GM13977 (cell line): ENCODE measurements around the gene PSMD13.

Experiments
- DNase-seq: peaks from one replicate; pipeline ENCODE4 v3.0.0; 2012; ENCODE audit warnings: low spot score
- in situ Hi-C: fragments of 300-500 bp; cut with MboI; formaldehyde crosslinking; loops from one replicate; pipeline ENCODE4 v1.12.0; 2022; ENCODE audit warnings: low sequenced_read_pairs, low pct_unique_long_range_greater_than_20kb, mixed read lengths, inconsistent platforms; ENCODE audit not compliant: unreplicated experiment
- TF ChIP-seq, protein P1 (sequence below): IDR thresholded peaks from 2 replicates; pipeline ENCODE4 v1.5.1; 2012; ENCODE audit warnings: mild to moderate bottlenecking, control low read depth; ENCODE audit not compliant: insufficient read depth; ENCODE audit errors: extremely low read depth, missing control alignments

The PSMD13 gene

DNA sequence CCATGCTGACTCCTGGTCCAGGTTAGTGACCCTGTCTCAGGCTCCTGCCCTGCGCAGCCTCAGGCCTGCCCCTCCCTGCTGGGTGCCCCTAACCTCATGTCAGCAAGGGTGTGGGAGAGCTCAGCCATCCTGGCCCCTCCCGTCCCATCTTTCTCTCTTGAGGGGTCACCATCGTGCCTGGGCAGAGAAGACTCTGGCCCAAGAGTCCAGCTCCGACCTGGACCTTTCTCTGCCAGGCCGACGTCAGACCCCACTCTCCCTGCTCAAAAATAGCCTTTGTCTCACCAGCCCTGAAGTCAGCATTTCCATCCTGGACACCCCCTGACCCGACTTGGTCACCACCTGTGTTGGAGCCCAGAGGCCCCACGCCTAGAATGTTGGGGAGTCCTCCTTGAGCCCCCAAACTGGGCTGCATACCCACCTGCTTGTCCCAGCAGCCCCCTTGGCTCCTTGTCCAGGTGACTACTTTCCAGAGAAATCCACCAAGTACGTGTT, 39.0 kb upstream of the PSMD13 start:
- in situ Hi-C loops: no loop called here
- DNase-seq: no peak
- TF ChIP-seq, protein P1, sequence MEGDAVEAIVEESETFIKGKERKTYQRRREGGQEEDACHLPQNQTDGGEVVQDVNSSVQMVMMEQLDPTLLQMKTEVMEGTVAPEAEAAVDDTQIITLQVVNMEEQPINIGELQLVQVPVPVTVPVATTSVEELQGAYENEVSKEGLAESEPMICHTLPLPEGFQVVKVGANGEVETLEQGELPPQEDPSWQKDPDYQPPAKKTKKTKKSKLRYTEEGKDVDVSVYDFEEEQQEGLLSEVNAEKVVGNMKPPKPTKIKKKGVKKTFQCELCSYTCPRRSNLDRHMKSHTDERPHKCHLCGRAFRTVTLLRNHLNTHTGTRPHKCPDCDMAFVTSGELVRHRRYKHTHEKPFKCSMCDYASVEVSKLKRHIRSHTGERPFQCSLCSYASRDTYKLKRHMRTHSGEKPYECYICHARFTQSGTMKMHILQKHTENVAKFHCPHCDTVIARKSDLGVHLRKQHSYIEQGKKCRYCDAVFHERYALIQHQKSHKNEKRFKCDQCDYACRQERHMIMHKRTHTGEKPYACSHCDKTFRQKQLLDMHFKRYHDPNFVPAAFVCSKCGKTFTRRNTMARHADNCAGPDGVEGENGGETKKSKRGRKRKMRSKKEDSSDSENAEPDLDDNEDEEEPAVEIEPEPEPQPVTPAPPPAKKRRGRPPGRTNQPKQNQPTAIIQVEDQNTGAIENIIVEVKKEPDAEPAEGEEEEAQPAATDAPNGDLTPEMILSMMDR: no peak

DNA sequence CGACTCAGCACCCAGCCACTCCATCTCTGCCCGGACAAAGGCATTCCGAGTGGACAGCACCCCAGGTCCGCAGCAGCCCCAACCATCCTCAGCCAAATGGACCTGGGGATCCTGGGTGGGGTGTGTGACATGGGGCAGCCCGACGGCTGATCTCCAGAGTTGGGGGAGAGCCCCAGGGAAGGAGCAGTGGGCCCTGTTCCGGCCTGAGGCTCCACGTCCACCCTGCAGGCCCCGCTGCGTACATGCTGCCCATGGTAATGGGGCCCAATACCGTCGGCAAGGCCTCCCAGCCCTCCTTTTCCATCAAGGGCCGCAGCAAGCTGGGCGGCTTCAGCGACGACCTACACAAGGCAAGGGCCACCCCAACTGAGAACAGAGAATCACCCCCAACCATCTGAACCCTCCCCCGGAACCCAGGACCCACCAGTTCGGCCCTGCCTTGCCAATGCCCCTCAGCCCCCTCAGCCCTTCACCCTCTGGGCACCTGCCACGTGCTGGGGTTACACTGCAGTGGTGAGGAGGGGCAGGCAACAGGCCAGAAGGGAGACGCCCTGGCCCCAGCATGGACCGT, 38.5 kb upstream of the PSMD13 start:
- TF ChIP-seq, protein P1: no peak
- DNase-seq: no peak
- in situ Hi-C loops: no loop called here

DNA sequence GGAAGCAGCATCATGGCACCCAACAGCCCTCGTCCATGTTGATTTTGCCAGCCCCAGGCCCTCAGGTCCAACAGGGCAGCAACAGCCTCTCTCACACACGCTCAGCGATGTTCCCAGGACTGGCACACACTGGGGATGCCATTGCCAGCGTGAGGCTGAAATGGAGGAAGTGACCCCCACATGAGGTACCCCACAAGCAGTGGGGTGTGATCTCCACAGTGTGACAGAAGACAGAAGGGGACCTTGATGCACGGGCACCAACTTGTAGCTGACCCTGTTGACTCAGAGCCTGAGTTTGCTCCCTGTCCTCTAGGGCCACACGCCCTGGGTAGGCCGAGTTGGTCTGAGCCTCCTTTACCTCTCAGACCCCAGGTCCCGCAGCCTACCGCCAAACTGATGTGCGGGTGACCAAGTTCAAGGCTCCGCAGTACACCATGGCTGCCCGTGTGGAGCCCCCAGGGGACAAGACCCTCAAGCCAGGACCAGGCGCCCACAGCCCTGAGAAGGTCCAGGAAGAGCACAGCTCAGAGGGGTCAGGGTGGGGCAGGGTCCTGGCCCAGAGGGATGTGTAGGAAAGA, 37.7 kb upstream of the PSMD13 start:
- in situ Hi-C loops: no loop called here
- no peak for DNase-seq
- TF ChIP-seq, protein P1: no peak

DNA sequence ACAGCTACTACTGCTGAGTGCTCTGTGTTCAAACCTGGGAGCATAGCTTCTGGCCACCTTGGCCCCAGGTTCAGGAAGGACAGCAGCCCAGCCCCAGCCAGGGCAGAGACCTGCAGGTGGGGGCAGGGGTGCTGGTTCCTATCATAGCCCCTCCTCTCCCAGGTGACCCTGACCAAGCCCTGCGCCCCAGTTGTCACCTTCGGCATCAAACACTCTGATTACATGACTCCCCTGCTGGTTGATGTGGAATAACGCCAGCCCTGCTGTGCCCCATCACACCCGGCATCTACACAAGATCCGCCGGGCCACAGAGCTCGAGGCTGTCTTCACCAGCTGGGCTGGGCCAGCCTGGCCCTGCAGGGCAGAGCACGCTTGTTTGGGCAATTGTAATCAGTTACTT, 37.0 kb upstream of the PSMD13 start:
- TF ChIP-seq, protein P1: no peak
- no peak for DNase-seq
- in situ Hi-C loops: no loop called here

DNA sequence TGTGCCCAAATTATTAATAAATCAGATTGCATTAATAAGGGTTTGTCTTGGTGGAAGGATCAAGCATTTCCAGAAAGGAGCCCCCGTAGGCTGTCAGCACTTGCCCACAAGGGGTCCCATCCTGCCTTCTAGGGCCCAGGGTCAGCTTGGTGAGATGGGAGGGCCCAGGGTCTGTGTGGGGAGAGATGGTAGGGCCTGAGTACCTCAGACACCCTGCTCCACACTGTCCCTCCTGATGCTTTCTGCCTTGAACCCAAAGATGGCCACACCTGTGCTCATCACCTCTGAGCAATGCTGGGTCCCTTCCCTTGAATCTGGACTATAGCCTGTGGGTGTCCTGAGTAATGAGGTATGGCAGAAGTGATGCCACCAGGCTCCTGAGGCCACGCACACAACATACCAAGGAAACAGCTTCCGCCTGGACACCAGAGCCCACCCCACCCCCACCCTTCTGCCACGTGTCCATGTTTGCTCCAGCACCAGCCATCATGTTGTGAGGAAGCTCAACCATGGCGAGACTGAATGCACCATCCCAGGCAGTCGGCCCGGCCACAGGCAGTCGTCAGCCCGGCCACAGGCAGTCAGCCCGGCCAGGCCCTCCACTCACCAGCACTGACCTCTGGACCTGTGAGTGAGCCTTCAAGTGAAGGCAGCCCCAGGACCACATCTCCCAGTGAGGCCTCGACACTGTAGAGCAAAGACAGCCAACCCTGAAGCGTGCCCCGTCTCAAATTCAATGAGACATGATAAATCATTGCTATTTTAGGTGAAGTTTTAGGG, 36.4 kb upstream of the PSMD13 start:
- DNase-seq: no peak
- in situ Hi-C loops: no loop called here

DNA sequence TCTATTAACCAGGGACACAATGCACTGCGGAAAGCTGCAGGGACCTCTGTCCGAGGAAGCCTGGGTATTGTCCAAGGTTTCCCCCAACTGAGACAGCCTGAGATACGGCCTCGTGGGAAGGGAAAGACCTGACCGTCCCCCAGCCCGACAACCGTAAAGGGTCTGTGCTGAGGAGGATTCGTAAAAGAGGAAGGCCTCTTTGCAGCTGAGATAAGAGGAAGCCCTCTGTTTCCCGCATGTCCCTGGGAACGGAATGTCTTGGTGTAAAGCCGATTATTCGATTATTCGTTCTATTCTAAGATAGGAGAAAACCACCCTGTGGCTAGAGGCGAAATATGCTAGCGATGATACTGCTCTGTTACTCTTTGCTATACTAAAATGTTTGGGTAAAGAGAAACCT, 34.8 kb upstream of the PSMD13 start:
- no peak for DNase-seq
- in situ Hi-C loops: no loop called here
- TF ChIP-seq, protein P1: no peak

More for the DNA sequence above, 36.4 kb upstream of the PSMD13 start:
- TF ChIP-seq, protein P1: no peak
